Pons (tissue), 1 donor: ENCODE measurements around the gene FBLN2.

Experiments used
- DNase-seq: peaks from one replicate; pipeline ENCODE4 v3.0.0-alpha.2; 2016; ENCODE audit warnings: low spot score

Gene FBLN2

GRCh38 chr3:13567684-13568514, 19.0 kb downstream of the FBLN2 start:
- no peak for DNase-seq

- no peak for DNase-seq
Measured at GRCh38 chr3:13568515-13569028, 19.6 kb downstream of the FBLN2 start.

GRCh38 chr3:13569201-13569600, 20.3 kb downstream of the FBLN2 start:
- DNase-seq: no peak

GRCh38 chr3:13569641-13570390, 20.9 kb downstream of the FBLN2 start:
- no peak for DNase-seq

GRCh38 chr3:13570391-13571194, 21.7 kb downstream of the FBLN2 start:
- DNase-seq: no peak

- no peak for DNase-seq
Measured at GRCh38 chr3:13571264-13571663, 22.3 kb downstream of the FBLN2 start.

- DNase-seq: no peak
Measured at GRCh38 chr3:13571831-13572750, 23.2 kb downstream of the FBLN2 start.

GRCh38 chr3:13572926-13573623, 24.1 kb downstream of the FBLN2 start:
- DNase-seq: no peak

- DNase-seq: no peak
Measured at GRCh38 chr3:13574083-13574797, 25.3 kb downstream of the FBLN2 start.

- no peak for DNase-seq
Measured at GRCh38 chr3:13574798-13575451, 26.0 kb downstream of the FBLN2 start.

- DNase-seq: no peak
Measured at GRCh38 chr3:13575459-13576061, 26.6 kb downstream of the FBLN2 start.

GRCh38 chr3:13577181-13578121, 28.5 kb downstream of the FBLN2 start:
- DNase-seq: no peak

- DNase-seq: no peak
Measured at GRCh38 chr3:13578251-13578650, 29.3 kb downstream of the FBLN2 start.

GRCh38 chr3:13579063-13579462, 30.1 kb downstream of the FBLN2 start:
- no peak for DNase-seq

- DNase-seq: no peak
Measured at GRCh38 chr3:13580256-13581023, 31.5 kb downstream of the FBLN2 start.

GRCh38 chr3:13581485-13582365, 32.8 kb downstream of the FBLN2 start:
- DNase-seq: no peak
